ENCODE results near the gene NDUFA11.

GRCh38 chr19:5932146-5932545, 28.6 kb upstream of the NDUFA11 start:
- TF ChIP-seq CTCF (conservative IDR thresholded peaks at IDR 0.05) (no peak), EZH2 (IDR thresholded peaks at IDR 0.05; ENCODE audit: low read depth) (no peak)

Data from PC-9 (cell line).